HG02852 (cell line): ENCODE data around the gene MPL.

Experiments
- ATAC-seq: cut with Tn5 transposase; IDR thresholded peaks from one replicate; pipeline ENCODE4 v1.9.1; 2021; ENCODE audit warnings: mild to moderate bottlenecking, moderate library complexity; ENCODE audit not compliant: unreplicated experiment

Gene MPL

GRCh38 chr1:43351421-43352350 is 14.1 kb downstream of the MPL start:
- no peak for ATAC-seq

GRCh38 chr1:43352351-43352705 is 14.7 kb downstream of the MPL start:
- no peak for ATAC-seq

GRCh38 chr1:43352881-43353280 is 15.3 kb downstream of the MPL start:
- no peak for ATAC-seq

- ATAC-seq: no peak
These were observed 16.9 kb downstream of the MPL start for GRCh38 chr1:43354471-43354870.

GRCh38 chr1:43354936-43355335 is 17.3 kb downstream of the MPL start:
- ATAC-seq: no peak

GRCh38 chr1:43357251-43357650 is 19.6 kb downstream of the MPL start:
- no peak for ATAC-seq

GRCh38 chr1:43358121-43358745 is 20.6 kb downstream of the MPL start:
- peak; percentile 28 for ATAC-seq

- peak; percentile 93 for ATAC-seq
These were observed 21.4 kb downstream of the MPL start, which contains the start of gene CDC20 for GRCh38 chr1:43358746-43359693. Gene CDC20 (plus strand): TSS chr1:43358981. CDS start chr1:43359216, 235 bp downstream.

GRCh38 chr1:43359696-43360095 is 22.1 kb downstream of the MPL start:
- ATAC-seq: no peak

- ATAC-seq: no peak
These were observed 23.0 kb downstream of the MPL start for GRCh38 chr1:43360616-43361015.

- no peak for ATAC-seq
These were observed 25.8 kb downstream of the MPL start for GRCh38 chr1:43363283-43363934.

- ATAC-seq: no peak
These were observed 26.4 kb downstream of the MPL start for GRCh38 chr1:43363935-43364525.

GRCh38 chr1:43365678-43366077 is 28.1 kb downstream of the MPL start:
- no peak for ATAC-seq

- no peak for ATAC-seq
These were observed 28.6 kb downstream of the MPL start for GRCh38 chr1:43366179-43366578.

GRCh38 chr1:43366601-43367025 is 29.0 kb downstream of the MPL start:
- ATAC-seq: no peak

- ATAC-seq: peak; percentile 45
These were observed 29.6 kb downstream of the MPL start for GRCh38 chr1:43367026-43367903.

- ATAC-seq: peak; percentile 66
These were observed 30.5 kb downstream of the MPL start, which contains the start of gene ELOVL1 for GRCh38 chr1:43367904-43368645. Gene ELOVL1 (minus strand): TSS chr1:43368011. CDS start chr1:43365609, 2,402 bp downstream.

- ATAC-seq: no peak
These were observed 31.0 kb downstream of the MPL start for GRCh38 chr1:43368646-43369020.
